Measurements from ENCODE around the gene RPGRIP1. TPM values are rescaled to one million over a fixed set of nuclear protein-coding genes. Genes with fewer than 3 reads are reported as not detected.

Gene RPGRIP1
- total RNA-seq, 1 donor from 2014 or later = not detected

DNA sequence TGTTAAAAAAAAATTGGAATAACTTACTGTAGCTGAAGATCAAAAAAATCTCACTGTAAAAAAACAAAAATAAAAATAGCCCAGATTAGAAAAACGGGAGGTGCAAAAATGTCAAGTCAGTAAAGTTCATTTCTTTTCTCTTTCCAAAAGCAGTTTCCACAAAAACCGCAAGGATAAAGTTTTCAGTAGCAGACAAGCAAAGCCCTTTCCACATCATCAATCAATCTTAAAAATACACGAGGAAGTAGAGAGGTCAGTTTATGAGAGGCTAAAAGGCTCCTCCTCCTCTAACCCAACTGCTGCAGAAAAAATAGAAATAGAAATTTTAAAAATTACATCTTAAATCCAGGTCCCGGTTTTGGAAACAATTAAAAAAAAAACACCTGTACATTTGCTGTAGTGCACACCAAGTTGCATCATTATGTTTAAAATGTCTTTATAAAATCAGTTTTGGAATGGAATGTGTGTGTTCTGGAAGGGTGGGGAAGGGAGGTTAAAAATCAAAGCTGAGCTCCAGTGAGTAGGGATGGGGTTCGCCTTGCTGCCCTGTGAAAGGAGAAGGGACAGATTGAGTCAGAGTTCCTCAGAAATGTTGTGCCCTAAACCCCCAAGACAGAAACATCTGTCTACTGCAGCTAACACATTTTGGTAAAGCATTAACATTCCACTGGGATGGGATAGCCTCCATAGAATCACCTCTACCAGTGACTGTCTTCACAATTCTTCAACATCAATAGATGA is 16.4 kb upstream of the RPGRIP1 start:
- Histone ChIP-seq H3K36me3 (ENCODE audit: control insufficient read depth, insufficient read depth, low read length) (peaks cover 3% of the 10 kb centered on the region), H3K27me3 (ENCODE audit: control insufficient read depth, insufficient read depth, low read length) (no peaks in the 10 kb centered on the region), H3K4me3 (ENCODE audit: low read depth, low read length) (no peak overlapping the region)
- TF ChIP-seq CTCF (IDR thresholded peaks at IDR 0.05; ENCODE audit: insufficient read depth, low read length, poor library complexity, severe bottlenecking) = no peak
- DNase-seq (ENCODE audit: low read depth) = no peak

- peaks cover 3% of the 10 kb centered on the region for H3K36me3 ChIP-seq (ENCODE audit: control insufficient read depth, insufficient read depth, low read length)
- no peaks in the 10 kb centered on the region for H3K27me3 ChIP-seq (ENCODE audit: control insufficient read depth, insufficient read depth, low read length)
- no peak for TF ChIP-seq CTCF (IDR thresholded peaks at IDR 0.05; ENCODE audit: insufficient read depth, low read length, poor library complexity, severe bottlenecking)
- no peak overlapping the region for H3K4me3 ChIP-seq (ENCODE audit: low read depth, low read length)
- DNase-seq (ENCODE audit: low read depth) = peak; percentile 79
Observed at GRCh38 chr14:21264025-21264801, 15.7 kb upstream of the RPGRIP1 start.

DNA sequence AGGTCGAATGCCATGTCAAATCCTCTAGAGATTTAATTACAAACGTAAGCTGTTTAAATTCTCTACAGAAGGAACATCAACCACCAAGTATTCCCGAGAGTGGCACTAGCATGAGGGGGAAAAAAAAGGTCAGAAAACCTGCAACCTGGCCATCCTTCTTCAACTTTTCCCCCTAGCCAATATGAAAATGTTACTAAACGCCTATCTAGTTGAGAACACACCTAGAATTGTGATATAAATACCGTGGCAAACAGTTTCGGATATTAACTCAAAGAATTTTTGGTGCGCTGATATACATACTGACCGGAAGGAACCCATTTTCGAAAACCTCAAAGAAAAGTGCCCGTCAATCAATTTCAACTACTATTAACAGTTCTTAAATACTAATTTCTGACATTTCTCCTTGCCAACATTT is 12.4 kb upstream of the RPGRIP1 start:
- Histone ChIP-seq H3K4me3 (ENCODE audit: low read depth, low read length) (peak overlapping the region; percentile 100), H3K36me3 (ENCODE audit: control insufficient read depth, insufficient read depth, low read length) (peaks cover 1% of the 10 kb centered on the region), H3K27me3 (ENCODE audit: control insufficient read depth, insufficient read depth, low read length) (no peaks in the 10 kb centered on the region)
- no peak for TF ChIP-seq CTCF (IDR thresholded peaks at IDR 0.05; ENCODE audit: insufficient read depth, low read length, poor library complexity, severe bottlenecking)
- DNase-seq (ENCODE audit: low read depth) = no peak

GRCh38 chr14:21267886-21268616 is 11.8 kb upstream of the RPGRIP1 start:
- peaks cover 1% of the 10 kb centered on the region for H3K36me3 ChIP-seq (ENCODE audit: control insufficient read depth, insufficient read depth, low read length)
- H3K27me3 ChIP-seq (ENCODE audit: control insufficient read depth, insufficient read depth, low read length) = no peaks in the 10 kb centered on the region
- peak; percentile 65 for DNase-seq (ENCODE audit: low read depth)
- no peak for TF ChIP-seq CTCF (IDR thresholded peaks at IDR 0.05; ENCODE audit: insufficient read depth, low read length, poor library complexity, severe bottlenecking)
- peak overlapping the region; percentile 100 for H3K4me3 ChIP-seq (ENCODE audit: low read depth, low read length)

- Histone ChIP-seq H3K4me3 (ENCODE audit: low read depth, low read length) (peak overlapping the region; percentile 100), H3K27me3 (ENCODE audit: control insufficient read depth, insufficient read depth, low read length) (no peaks in the 10 kb centered on the region), H3K36me3 (ENCODE audit: control insufficient read depth, insufficient read depth, low read length) (no peaks in the 10 kb centered on the region)
- TF ChIP-seq CTCF (IDR thresholded peaks at IDR 0.05; ENCODE audit: insufficient read depth, low read length, poor library complexity, severe bottlenecking) = no peak
- peak; percentile 28 for DNase-seq (ENCODE audit: low read depth)
Observed at GRCh38 chr14:21268617-21269251, 11.1 kb upstream of the RPGRIP1 start.

Data from kidney epithelial cell (primary cell).